GM12865 (cell line): ENCODE measurements around the gene EGFR.

Experiments used
- DNase-seq: peaks from one replicate; pipeline ENCODE4 v3.0.0; 2010; ENCODE audit warnings: low read depth
- H3K4me3 ChIP-seq: 2 replicates; pipeline ENCODE4 v1.5.1; 2011; ENCODE audit warnings: mild to moderate bottlenecking, low read depth, low read length, control low read depth
- CTCF ChIP-seq: IDR thresholded peaks from 2 replicates; pipeline ENCODE4 v1.5.1; 2011; ENCODE audit warnings: low read length, control low read depth, low read depth, inconsistent platforms; ENCODE audit not compliant: insufficient read depth; ENCODE audit errors: missing control alignments

Gene EGFR

DNA sequence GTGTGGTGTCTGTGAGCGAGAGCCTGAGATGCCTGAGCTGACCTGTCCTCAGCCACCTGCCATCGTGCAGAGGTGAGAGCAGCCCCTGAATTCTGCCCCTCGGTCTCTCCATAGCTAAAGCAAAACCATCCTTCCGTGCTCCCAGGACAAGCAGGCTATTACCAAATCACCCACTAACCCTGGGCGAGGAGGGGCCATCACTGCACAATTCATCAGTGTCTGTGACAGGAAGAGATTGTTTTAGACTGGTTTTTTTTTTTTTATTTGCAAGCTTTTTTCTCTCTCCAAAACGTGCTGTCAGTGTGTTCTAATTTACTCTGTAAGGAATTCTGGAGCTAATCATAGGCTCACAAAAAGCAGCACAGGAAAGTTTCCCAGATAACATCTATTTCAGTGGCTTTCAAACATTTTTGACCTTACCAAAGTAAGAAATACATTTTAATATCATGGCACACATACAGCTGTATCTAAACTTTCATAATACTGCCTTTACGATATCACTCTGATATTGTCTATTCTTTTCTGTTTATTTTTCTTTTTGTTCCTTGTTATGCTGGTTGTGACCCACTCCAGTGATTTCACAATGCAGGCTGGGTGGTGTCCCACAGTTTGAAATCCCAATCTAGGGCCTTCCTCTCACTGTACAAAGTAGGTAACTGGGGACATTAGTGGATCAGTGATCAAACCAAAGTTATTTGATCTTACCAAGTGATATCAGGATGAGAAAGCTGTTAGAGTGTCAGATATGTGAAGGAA is 62.8 kb downstream of the EGFR start:
- no peak for TF ChIP-seq CTCF
- no peak overlapping the region for H3K4me3 ChIP-seq

GRCh38 chr7:55082228-55082603 is 63.4 kb downstream of the EGFR start:
- TF ChIP-seq CTCF = no peak
- no peak overlapping the region for H3K4me3 ChIP-seq
- DNase-seq = no peak

More for the DNA sequence above, 62.8 kb downstream of the EGFR start:
- DNase-seq = no peak

DNA sequence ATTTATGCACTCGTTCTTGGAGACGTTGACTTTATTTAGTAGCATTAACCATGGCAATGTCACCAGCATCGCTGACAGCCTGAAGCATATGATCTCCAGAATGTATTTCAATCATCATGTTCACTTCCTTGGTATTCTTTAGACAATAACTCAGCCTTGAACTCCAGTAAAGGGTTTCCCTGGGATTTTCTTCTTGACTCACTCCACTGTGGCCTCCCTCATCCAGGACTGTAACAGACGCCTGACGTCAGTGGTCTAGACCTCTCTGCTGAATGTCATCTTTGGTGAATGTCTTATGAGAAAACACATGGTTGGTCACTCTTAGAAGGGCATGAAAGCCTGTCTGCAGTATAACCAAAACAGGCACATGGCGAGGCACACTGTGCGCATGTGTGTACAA is 64.4 kb downstream of the EGFR start:
- no peak for DNase-seq
- no peak overlapping the region for H3K4me3 ChIP-seq
- TF ChIP-seq CTCF = no peak

- no peak overlapping the region for H3K4me3 ChIP-seq
- no peak for TF ChIP-seq CTCF
- no peak for DNase-seq
Measured at GRCh38 chr7:55084307-55084706, 65.5 kb downstream of the EGFR start.

- DNase-seq = no peak
- H3K4me3 ChIP-seq = no peak overlapping the region
- TF ChIP-seq CTCF = no peak
Measured at GRCh38 chr7:55085511-55086412, 66.9 kb downstream of the EGFR start.

GRCh38 chr7:55086413-55087201 is 67.8 kb downstream of the EGFR start:
- DNase-seq = peak; percentile 73
- no peak for TF ChIP-seq CTCF
- H3K4me3 ChIP-seq = peak overlapping the region; percentile 11
